ENCODE measurements around the gene CTNND2.

GRCh38 chr5:11903614-11904264, 507 bp downstream of the CTNND2 start:
- TF ChIP-seq EZH2 (IDR thresholded peaks at IDR 0.05): no peak
- TF ChIP-seq, protein P1, sequence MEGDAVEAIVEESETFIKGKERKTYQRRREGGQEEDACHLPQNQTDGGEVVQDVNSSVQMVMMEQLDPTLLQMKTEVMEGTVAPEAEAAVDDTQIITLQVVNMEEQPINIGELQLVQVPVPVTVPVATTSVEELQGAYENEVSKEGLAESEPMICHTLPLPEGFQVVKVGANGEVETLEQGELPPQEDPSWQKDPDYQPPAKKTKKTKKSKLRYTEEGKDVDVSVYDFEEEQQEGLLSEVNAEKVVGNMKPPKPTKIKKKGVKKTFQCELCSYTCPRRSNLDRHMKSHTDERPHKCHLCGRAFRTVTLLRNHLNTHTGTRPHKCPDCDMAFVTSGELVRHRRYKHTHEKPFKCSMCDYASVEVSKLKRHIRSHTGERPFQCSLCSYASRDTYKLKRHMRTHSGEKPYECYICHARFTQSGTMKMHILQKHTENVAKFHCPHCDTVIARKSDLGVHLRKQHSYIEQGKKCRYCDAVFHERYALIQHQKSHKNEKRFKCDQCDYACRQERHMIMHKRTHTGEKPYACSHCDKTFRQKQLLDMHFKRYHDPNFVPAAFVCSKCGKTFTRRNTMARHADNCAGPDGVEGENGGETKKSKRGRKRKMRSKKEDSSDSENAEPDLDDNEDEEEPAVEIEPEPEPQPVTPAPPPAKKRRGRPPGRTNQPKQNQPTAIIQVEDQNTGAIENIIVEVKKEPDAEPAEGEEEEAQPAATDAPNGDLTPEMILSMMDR (IDR thresholded peaks at IDR 0.05): peak; percentile 34
